Measurements from ENCODE around the gene MPV17L. TPM values are rescaled to one million over a fixed set of nuclear protein-coding genes. Genes with fewer than 3 reads are reported as not detected.
"Not testable (repeated sequence)": the region's sequence is repeated elsewhere in the genome, so short reads cannot be mapped to it uniquely, and the experiment has no call there.

The MPV17L gene
- not detected in 2 replicates for total RNA-seq (2014; rRNA removed; shearing (Covaris generic); ENCODE audit: low replicate concordance)

- in situ Hi-C loops (cut with HindIII; ENCODE audit: low pct_unique_long_range_greater_than_20kb, low sequenced_read_pairs); DNase-seq (ENCODE audit: low read depth): not testable (repeated sequence)
Observed at GRCh38 chr16:15395631-15396508, at the start of gene MPV17L. MPV17L (plus strand) TSS chr16:15395754; CDS start chr16:15395898, 144 bp downstream.

GRCh38 chr16:15348721-15349120, 46.8 kb upstream of the MPV17L start:
- DNase-seq (ENCODE audit: low read depth); in situ Hi-C loops (cut with HindIII; ENCODE audit: low pct_unique_long_range_greater_than_20kb, low sequenced_read_pairs): not testable (repeated sequence)

GRCh38 chr16:15351251-15351650, 44.3 kb upstream of the MPV17L start:
- in situ Hi-C loops (cut with HindIII; ENCODE audit: low pct_unique_long_range_greater_than_20kb, low sequenced_read_pairs); DNase-seq (ENCODE audit: low read depth): not testable (repeated sequence)

GRCh38 chr16:15351745-15352144, 43.8 kb upstream of the MPV17L start:
- DNase-seq (ENCODE audit: low read depth); in situ Hi-C loops (cut with HindIII; ENCODE audit: low pct_unique_long_range_greater_than_20kb, low sequenced_read_pairs): not testable (repeated sequence)

- DNase-seq (ENCODE audit: low read depth); in situ Hi-C loops (cut with HindIII; ENCODE audit: low pct_unique_long_range_greater_than_20kb, low sequenced_read_pairs): not testable (repeated sequence)
Observed at GRCh38 chr16:15352852-15353251, 42.7 kb upstream of the MPV17L start.

- in situ Hi-C loops (cut with HindIII; ENCODE audit: low pct_unique_long_range_greater_than_20kb, low sequenced_read_pairs); DNase-seq (ENCODE audit: low read depth): not testable (repeated sequence)
Observed at GRCh38 chr16:15354846-15355245, 40.7 kb upstream of the MPV17L start.

- in situ Hi-C loops (cut with HindIII; ENCODE audit: low pct_unique_long_range_greater_than_20kb, low sequenced_read_pairs): not testable (repeated sequence)
Observed at GRCh38 chr16:15357495-15357894, 38.1 kb upstream of the MPV17L start.

GRCh38 chr16:15378194-15378593, 17.4 kb upstream of the MPV17L start, which contains the start of gene NPIPA5:
NPIPA5 (minus strand) TSS chr16:15378294; CDS start chr16:15378294, 0 bp downstream.
- in situ Hi-C loops (cut with HindIII; ENCODE audit: low pct_unique_long_range_greater_than_20kb, low sequenced_read_pairs); DNase-seq (ENCODE audit: low read depth): not testable (repeated sequence)

More at GRCh38 chr16:15357495-15357894, 38.1 kb upstream of the MPV17L start:
- DNase-seq (ENCODE audit: low read depth): not testable (repeated sequence)

GRCh38 chr16:15382810-15383209, 12.7 kb upstream of the MPV17L start:
- peak; percentile 77 for DNase-seq (ENCODE audit: low read depth)
- in situ Hi-C loops (cut with HindIII; ENCODE audit: low pct_unique_long_range_greater_than_20kb, low sequenced_read_pairs): not testable (repeated sequence)

- DNase-seq (ENCODE audit: low read depth); in situ Hi-C loops (cut with HindIII; ENCODE audit: low pct_unique_long_range_greater_than_20kb, low sequenced_read_pairs): not testable (repeated sequence)
Observed at GRCh38 chr16:15388060-15388459, 7.5 kb upstream of the MPV17L start.

- DNase-seq (ENCODE audit: low read depth); in situ Hi-C loops (cut with HindIII; ENCODE audit: low pct_unique_long_range_greater_than_20kb, low sequenced_read_pairs): not testable (repeated sequence)
Observed at GRCh38 chr16:15389916-15390315, 5.6 kb upstream of the MPV17L start.

- DNase-seq (ENCODE audit: low read depth); in situ Hi-C loops (cut with HindIII; ENCODE audit: low pct_unique_long_range_greater_than_20kb, low sequenced_read_pairs): not testable (repeated sequence)
Observed at GRCh38 chr16:15393025-15393424, 2.5 kb upstream of the MPV17L start.

- in situ Hi-C loops (cut with HindIII; ENCODE audit: low pct_unique_long_range_greater_than_20kb, low sequenced_read_pairs); DNase-seq (ENCODE audit: low read depth): not testable (repeated sequence)
Observed at GRCh38 chr16:15396509-15396829, 915 bp downstream of the MPV17L start.

GRCh38 chr16:15396948-15397594, 1.5 kb downstream of the MPV17L start:
- in situ Hi-C loops (cut with HindIII; ENCODE audit: low pct_unique_long_range_greater_than_20kb, low sequenced_read_pairs): no loop called here
- DNase-seq (ENCODE audit: low read depth): no peak

GRCh38 chr16:15398618-15399316, 3.2 kb downstream of the MPV17L start:
- no peak for DNase-seq (ENCODE audit: low read depth)
- in situ Hi-C loops (cut with HindIII; ENCODE audit: low pct_unique_long_range_greater_than_20kb, low sequenced_read_pairs): no loop called here

GRCh38 chr16:15399317-15399716, 3.8 kb downstream of the MPV17L start:
- in situ Hi-C loops (cut with HindIII; ENCODE audit: low pct_unique_long_range_greater_than_20kb, low sequenced_read_pairs): no loop called here
- no peak for DNase-seq (ENCODE audit: low read depth)

- DNase-seq (ENCODE audit: low read depth): not testable (repeated sequence)
- in situ Hi-C loops (cut with HindIII; ENCODE audit: low pct_unique_long_range_greater_than_20kb, low sequenced_read_pairs): loop anchor here (25.0 kb wide), 1 partner anchor 112 kb away; no protein-coding TSS in a partner anchor
Observed at GRCh38 chr16:15400314-15400713, 4.8 kb downstream of the MPV17L start.

GRCh38 chr16:15401972-15402371, 6.4 kb downstream of the MPV17L start:
- in situ Hi-C loops (cut with HindIII; ENCODE audit: low pct_unique_long_range_greater_than_20kb, low sequenced_read_pairs): loop anchor here (25.0 kb wide), 1 partner anchor 110 kb away; no protein-coding TSS in a partner anchor
- no peak for DNase-seq (ENCODE audit: low read depth)
